ENCODE measurements around the gene CDC42EP5.
"Not testable (repeated sequence)": the region's sequence is repeated elsewhere in the genome, so short reads cannot be mapped to it uniquely, and the experiment has no call there.

CDC42EP5 gene

GRCh38 chr19:54473071-54473891 is at the start of gene CDC42EP5:
TSS of gene CDC42EP5 (minus strand) at chr19:54473296. CDS start at chr19:54465547, 7,749 bp downstream.
- peak; percentile 77 for DNase-seq (ENCODE audit: low spot score)

GRCh38 chr19:54521860-54522513 is 48.9 kb upstream of the CDC42EP5 start:
- no peak for DNase-seq (ENCODE audit: low spot score)

GRCh38 chr19:54521022-54521859 is 48.1 kb upstream of the CDC42EP5 start:
- peak; percentile 71 for DNase-seq (ENCODE audit: low spot score)

- peak; percentile 96 for DNase-seq (ENCODE audit: low spot score)
Observed at GRCh38 chr19:54518844-54519243, 45.7 kb upstream of the CDC42EP5 start.

GRCh38 chr19:54517483-54517882 is 44.4 kb upstream of the CDC42EP5 start:
- peak; percentile 82 for DNase-seq (ENCODE audit: low spot score)

- no peak for DNase-seq (ENCODE audit: low spot score)
Observed at GRCh38 chr19:54515156-54515555, 42.1 kb upstream of the CDC42EP5 start.

- DNase-seq (ENCODE audit: low spot score): not testable (repeated sequence)
Observed at GRCh38 chr19:54509200-54509940, 36.3 kb upstream of the CDC42EP5 start.

GRCh38 chr19:54508487-54508886 is 35.4 kb upstream of the CDC42EP5 start:
- DNase-seq (ENCODE audit: low spot score): not testable (repeated sequence)

- no peak for DNase-seq (ENCODE audit: low spot score)
Observed at GRCh38 chr19:54507824-54508223, 34.7 kb upstream of the CDC42EP5 start.

GRCh38 chr19:54507038-54507717 is 34.1 kb upstream of the CDC42EP5 start:
- DNase-seq (ENCODE audit: low spot score): not testable (repeated sequence)

- no peak for DNase-seq (ENCODE audit: low spot score)
Observed at GRCh38 chr19:54506079-54506478, 33.0 kb upstream of the CDC42EP5 start.

GRCh38 chr19:54505542-54505941 is 32.4 kb upstream of the CDC42EP5 start:
- not testable (repeated sequence) for DNase-seq (ENCODE audit: low spot score)

GRCh38 chr19:54502518-54503048 is 29.5 kb upstream of the CDC42EP5 start, which contains the start of gene LAIR2:
TSS of gene LAIR2 (plus strand) at chr19:54502831. CDS start at chr19:54502919, 88 bp downstream.
- no peak for DNase-seq (ENCODE audit: low spot score)

GRCh38 chr19:54498451-54498772 is 25.3 kb upstream of the CDC42EP5 start:
- not testable (repeated sequence) for DNase-seq (ENCODE audit: low spot score)

GRCh38 chr19:54497747-54498450 is 24.8 kb upstream of the CDC42EP5 start:
- not testable (repeated sequence) for DNase-seq (ENCODE audit: low spot score)

- DNase-seq (ENCODE audit: low spot score): not testable (repeated sequence)
Observed at GRCh38 chr19:54495284-54495683, 22.2 kb upstream of the CDC42EP5 start.

GRCh38 chr19:54493967-54494585 is 21.0 kb upstream of the CDC42EP5 start:
- DNase-seq (ENCODE audit: low spot score): no peak

- not testable (repeated sequence) for DNase-seq (ENCODE audit: low spot score)
Observed at GRCh38 chr19:54493056-54493455, 20.0 kb upstream of the CDC42EP5 start.

- DNase-seq (ENCODE audit: low spot score): no peak
Observed at GRCh38 chr19:54492568-54492967, 19.5 kb upstream of the CDC42EP5 start.

GRCh38 chr19:54489766-54490165 is 16.7 kb upstream of the CDC42EP5 start:
- no peak for DNase-seq (ENCODE audit: low spot score)
